ENCODE measurements around the gene ELP5. TPM values are rescaled to one million over a fixed set of nuclear protein-coding genes. Genes with fewer than 3 reads are reported as not detected.

ELP5 gene
- total RNA-seq, 4 donors from 2014 or later: 10.8 to 20.6 (median 17.1) TPM

DNA sequence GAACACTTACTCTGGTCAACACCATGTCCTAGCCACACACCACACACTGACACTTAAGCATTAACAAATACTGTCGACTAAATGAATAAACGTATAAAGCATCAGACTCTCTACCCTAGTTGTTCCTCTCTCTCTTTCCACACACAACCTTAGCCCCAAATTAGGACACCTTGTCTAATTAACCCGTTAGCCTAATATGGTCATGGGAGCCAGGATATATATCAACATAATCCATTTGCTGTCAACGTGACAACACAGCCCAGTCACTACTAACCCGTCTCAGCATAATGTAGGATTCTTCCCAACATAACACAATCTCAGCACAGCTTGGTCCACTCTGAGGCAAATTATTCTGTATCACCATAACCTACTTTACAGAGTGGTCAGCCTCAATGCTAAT is 19.9 kb upstream of the ELP5 start:
- 80 to 82% methylated on average over 5 of the region's 5 CpGs for WGBS, 2 donors
- no peak overlapping the region for H3K4me3 ChIP-seq (ENCODE audit: low read depth, poor library complexity, severe bottlenecking)
- DNase-seq (ENCODE audit: low spot score in 2 of 2): no peak
- TF ChIP-seq POLR2A (IDR thresholded peaks at IDR 0.05): no peak
- TF ChIP-seq, protein P1, sequence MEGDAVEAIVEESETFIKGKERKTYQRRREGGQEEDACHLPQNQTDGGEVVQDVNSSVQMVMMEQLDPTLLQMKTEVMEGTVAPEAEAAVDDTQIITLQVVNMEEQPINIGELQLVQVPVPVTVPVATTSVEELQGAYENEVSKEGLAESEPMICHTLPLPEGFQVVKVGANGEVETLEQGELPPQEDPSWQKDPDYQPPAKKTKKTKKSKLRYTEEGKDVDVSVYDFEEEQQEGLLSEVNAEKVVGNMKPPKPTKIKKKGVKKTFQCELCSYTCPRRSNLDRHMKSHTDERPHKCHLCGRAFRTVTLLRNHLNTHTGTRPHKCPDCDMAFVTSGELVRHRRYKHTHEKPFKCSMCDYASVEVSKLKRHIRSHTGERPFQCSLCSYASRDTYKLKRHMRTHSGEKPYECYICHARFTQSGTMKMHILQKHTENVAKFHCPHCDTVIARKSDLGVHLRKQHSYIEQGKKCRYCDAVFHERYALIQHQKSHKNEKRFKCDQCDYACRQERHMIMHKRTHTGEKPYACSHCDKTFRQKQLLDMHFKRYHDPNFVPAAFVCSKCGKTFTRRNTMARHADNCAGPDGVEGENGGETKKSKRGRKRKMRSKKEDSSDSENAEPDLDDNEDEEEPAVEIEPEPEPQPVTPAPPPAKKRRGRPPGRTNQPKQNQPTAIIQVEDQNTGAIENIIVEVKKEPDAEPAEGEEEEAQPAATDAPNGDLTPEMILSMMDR (IDR thresholded peaks at IDR 0.05): no peak
- intact Hi-C loops (cut with DNase I; ENCODE audit: low total_unique reads): no loop called here

DNA sequence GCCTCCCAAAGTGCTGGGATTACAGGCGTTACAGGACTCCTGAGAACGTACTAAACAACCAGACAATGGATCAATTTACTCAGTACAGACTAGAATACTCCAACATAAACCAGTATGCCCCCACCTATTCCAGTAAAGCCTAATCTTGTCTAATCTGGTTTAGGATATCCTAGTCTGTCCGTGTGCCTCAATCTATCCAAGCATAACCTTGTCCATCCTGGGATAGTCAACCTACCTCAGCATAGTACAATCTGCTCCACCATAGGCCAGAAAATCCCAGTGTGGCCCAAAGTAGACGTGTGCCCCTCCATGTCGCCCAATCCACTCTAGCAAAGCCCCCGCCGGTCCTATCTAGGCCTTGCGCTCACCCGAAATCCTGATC is 18.3 kb upstream of the ELP5 start:
- intact Hi-C loops (cut with DNase I; ENCODE audit: low total_unique reads): no loop called here
- H3K4me3 ChIP-seq (ENCODE audit: low read depth, poor library complexity, severe bottlenecking): peak overlapping the region; percentile 67
- no peak for DNase-seq (ENCODE audit: low spot score in 2 of 2)
- TF ChIP-seq, protein P1 (IDR thresholded peaks at IDR 0.05): no peak
- TF ChIP-seq POLR2A (IDR thresholded peaks at IDR 0.05): no peak
- 2 to 3% methylated on average over 9 of the region's 9 CpGs for WGBS, 2 donors

DNA sequence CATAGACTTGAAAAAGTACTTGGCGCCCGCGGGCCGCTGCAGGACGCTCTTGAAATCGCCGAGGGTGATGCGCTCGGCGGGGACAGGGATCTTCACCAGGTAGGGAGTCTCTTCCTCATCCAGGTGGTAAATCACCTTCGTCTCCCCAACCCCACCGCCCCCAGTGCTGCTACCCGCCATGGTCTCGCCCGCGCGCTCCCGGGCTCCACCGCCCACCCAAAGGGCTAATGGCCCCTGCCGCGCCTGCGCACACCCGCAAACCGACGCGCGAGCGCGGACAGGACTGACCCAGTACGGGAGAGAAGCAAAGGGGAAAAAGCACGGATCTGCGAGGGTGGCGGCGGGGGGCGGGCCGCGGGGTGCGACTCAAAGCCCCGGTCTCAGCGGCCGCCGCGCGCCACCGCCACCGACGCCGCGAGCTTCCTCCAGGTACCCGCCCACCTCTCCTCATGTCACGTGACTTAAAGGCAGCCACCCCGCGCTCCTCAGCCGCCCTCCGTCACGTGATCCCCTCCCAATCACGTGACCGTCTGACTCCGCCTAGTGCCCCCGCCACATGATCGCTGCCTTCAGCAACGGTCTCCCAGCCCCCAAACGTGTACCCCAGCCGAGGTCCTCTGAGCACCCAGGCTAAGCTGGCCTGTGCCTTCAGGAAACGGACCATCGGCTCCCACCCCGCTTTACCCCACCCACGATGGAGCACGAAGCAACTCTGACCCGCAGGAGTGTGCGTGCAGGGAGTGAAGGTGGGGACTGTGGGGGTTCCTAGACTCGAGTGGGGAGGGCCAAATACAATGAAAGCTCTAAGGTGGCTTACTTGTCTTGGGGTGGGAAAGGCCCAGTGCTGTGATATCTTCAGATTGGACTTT is 17.7 kb upstream of the ELP5 start, which contains the start of gene DVL2:
DVL2 (minus strand) TSS at position 435 of the 869 bp plus-strand sequence; CDS start at position 180, 255 bp downstream.
- TF ChIP-seq, protein P1 (IDR thresholded peaks at IDR 0.05): peak in 1 of 3 donors; percentile 67
- TF ChIP-seq POLR2A (IDR thresholded peaks at IDR 0.05): no peak
- H3K4me3 ChIP-seq (ENCODE audit: low read depth, poor library complexity, severe bottlenecking): peak within 1 kb of the TSS; percentile 67
- intact Hi-C loops (cut with DNase I; ENCODE audit: low total_unique reads): no loop called here
- DNase-seq (ENCODE audit: low spot score in 2 of 2): peak; percentile 97 to 100
- WGBS, 2 donors: 0% methylated on average over 43 to 71 of the region's 72 CpGs

DNA sequence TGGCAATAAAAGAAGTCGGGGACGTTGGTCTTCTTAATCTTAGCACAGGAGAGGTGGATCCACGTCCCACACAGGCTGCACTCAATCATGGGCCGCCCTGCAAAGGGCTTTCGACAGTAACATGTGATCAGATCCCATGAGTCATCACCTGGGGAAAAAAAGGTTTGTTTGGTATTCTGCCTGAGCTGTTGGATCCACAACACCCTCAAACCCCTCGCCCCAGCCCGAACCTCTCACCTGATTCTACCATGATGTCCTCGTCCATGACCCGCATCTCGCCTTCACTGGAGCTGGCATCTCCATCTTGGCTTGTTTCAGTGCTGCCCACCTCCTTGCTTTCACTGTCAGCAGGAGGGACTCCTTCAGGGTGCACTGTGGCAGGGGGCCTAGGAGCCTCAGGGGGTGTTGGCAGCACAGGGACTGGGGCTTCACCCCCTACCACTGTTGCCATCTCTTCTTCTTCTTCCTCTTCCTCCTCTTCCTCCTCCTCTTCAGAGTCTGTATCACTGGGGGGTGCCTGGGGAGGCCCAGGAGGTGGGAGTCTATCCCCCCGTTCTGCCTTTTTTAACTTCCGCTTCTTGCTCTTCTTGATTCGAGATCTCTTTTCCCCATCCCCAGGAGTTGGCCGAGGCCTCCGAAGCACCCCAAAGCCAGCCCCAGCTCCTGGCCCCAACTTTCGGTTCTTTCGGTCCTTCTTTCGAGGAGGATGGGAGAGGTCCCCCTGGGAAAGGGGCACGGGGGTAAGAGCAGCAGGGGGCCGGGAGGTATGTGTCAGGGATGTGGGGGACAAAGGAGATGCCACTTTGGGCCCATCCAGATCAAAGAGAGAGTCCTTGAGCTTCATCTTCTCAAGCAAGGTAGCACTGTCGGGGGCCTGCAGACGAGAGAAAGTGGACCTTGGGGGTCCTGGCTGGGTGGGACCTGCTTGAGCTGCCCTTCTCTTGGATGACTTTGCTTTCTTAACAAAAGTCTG is 16.0 kb upstream of the ELP5 start:
- no peak overlapping the region for H3K4me3 ChIP-seq (ENCODE audit: low read depth, poor library complexity, severe bottlenecking)
- TF ChIP-seq, protein P1 (IDR thresholded peaks at IDR 0.05): no peak
- no peak for TF ChIP-seq POLR2A (IDR thresholded peaks at IDR 0.05)
- no peak for DNase-seq (ENCODE audit: low spot score in 2 of 2)
- WGBS, 2 donors: 73 to 75% methylated on average over 22 of the region's 22 CpGs
- intact Hi-C loops (cut with DNase I; ENCODE audit: low total_unique reads): no loop called here

DNA sequence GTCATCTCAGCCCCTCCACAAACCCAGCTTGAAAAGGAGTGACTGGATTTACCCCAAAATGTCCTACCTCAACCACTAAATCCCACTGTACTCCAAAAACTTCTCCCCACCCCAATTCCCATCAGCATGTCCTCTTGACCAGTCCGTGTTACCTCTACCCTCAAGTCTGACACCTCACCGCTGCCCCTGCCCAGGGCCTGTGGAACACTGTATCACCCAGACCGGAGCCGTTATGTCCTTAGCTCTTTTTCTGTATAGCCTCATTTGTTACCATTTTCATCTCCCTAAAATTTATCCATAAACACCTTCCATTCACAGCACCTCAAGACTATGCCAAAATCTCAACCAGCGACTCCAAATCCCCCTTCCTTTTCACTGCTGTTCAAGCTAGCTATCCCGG is 15.2 kb upstream of the ELP5 start:
- no peak for DNase-seq (ENCODE audit: low spot score in 2 of 2)
- WGBS, 2 donors: 84 to 86% methylated on average over 6 of the region's 6 CpGs
- intact Hi-C loops (cut with DNase I; ENCODE audit: low total_unique reads): no loop called here
- H3K4me3 ChIP-seq (ENCODE audit: low read depth, poor library complexity, severe bottlenecking): no peak overlapping the region
- no peak for TF ChIP-seq POLR2A (IDR thresholded peaks at IDR 0.05)
- TF ChIP-seq, protein P1 (IDR thresholded peaks at IDR 0.05): no peak
